HL-60 (cell line): ENCODE results near the gene TRDN.

Experiments used
- DNase-seq, 2 experiments: peaks; one replicate each; pipeline ENCODE4 v3.0.0-alpha.2; 2010 to 2020; ENCODE audit warnings: low read depth in 1 of 2, low spot score in 1 of 2
- H3K27ac ChIP-seq: fragments of 250-450 bp; sonication (Bioruptor Pico); replicated peaks from 2 replicates; pipeline ENCODE4 v1.5.1; 2020; ENCODE audit warnings: mild to moderate bottlenecking, moderate library complexity
- H3K27me3 ChIP-seq: fragments of 250-450 bp; sonication (Bioruptor Pico); 2 replicates; pipeline ENCODE4 v1.5.1; 2021; ENCODE audit warnings: mild to moderate bottlenecking, moderate library complexity; ENCODE audit not compliant: insufficient read depth, poor library complexity, severe bottlenecking
- H3K4me3 ChIP-seq: replicated peaks from 2 replicates; pipeline ENCODE4 v1.5.1; 2011; ENCODE audit warnings: mild to moderate bottlenecking, control low read depth, low read length; ENCODE audit not compliant: insufficient read depth
- GABPA ChIP-seq: IDR thresholded peaks from 2 replicates; pipeline ENCODE4 v1.6.1; 2012; ENCODE audit warnings: low read depth
- POLR2AphosphoS5 ChIP-seq: IDR thresholded peaks from 2 replicates; pipeline ENCODE4 v1.6.1; 2012; ENCODE audit warnings: low read depth
- SPI1 ChIP-seq: IDR thresholded peaks from 2 replicates; pipeline ENCODE4 v1.6.1; 2012; ENCODE audit warnings: low read depth, mild to moderate bottlenecking, borderline replicate concordance
- TF ChIP-seq, protein P1 (sequence below): IDR thresholded peaks from 2 replicates; pipeline ENCODE4 v1.6.1; 2012; ENCODE audit warnings: low read depth; ENCODE audit not compliant: insufficient replicate concordance
- TF ChIP-seq, protein P2 (sequence below): IDR thresholded peaks from one replicate; pipeline ENCODE4 v1.5.1; 2011; ENCODE audit warnings: low read length, control low read depth, inconsistent platforms; ENCODE audit not compliant: insufficient read depth

The TRDN gene

GRCh38 chr6:123659960-123660748 lies 23.4 kb upstream of the TRDN start:
- no peaks in the 10 kb centered on the region for H3K27me3 ChIP-seq

DNA sequence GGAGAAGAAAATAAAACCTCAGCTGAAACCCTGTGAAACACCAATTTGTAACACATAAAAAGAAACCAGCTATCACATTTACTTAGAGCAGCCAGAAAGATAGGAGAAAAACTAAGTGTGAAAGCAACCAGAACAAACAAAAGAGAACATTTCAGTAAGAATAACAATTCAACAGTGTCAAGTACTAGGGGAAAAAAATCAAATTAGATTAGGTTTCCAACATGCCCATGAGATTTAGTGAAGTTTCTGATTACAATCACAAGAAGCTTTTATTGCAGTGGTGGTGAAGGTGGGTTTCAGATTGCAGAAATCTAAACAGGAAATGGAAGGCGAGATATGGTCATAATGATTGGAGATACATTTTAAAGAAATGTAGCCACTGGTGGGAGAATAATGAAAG lies 22.1 kb upstream of the TRDN start:
- DNase-seq: no peak
- Histone ChIP-seq H3K4me3 (no peak overlapping the region), H3K27ac (no peak overlapping the region), H3K27me3 (no peaks in the 10 kb centered on the region)
- TF ChIP-seq SPI1: no peak
- no peak for TF ChIP-seq POLR2AphosphoS5
- TF ChIP-seq, protein P1, sequence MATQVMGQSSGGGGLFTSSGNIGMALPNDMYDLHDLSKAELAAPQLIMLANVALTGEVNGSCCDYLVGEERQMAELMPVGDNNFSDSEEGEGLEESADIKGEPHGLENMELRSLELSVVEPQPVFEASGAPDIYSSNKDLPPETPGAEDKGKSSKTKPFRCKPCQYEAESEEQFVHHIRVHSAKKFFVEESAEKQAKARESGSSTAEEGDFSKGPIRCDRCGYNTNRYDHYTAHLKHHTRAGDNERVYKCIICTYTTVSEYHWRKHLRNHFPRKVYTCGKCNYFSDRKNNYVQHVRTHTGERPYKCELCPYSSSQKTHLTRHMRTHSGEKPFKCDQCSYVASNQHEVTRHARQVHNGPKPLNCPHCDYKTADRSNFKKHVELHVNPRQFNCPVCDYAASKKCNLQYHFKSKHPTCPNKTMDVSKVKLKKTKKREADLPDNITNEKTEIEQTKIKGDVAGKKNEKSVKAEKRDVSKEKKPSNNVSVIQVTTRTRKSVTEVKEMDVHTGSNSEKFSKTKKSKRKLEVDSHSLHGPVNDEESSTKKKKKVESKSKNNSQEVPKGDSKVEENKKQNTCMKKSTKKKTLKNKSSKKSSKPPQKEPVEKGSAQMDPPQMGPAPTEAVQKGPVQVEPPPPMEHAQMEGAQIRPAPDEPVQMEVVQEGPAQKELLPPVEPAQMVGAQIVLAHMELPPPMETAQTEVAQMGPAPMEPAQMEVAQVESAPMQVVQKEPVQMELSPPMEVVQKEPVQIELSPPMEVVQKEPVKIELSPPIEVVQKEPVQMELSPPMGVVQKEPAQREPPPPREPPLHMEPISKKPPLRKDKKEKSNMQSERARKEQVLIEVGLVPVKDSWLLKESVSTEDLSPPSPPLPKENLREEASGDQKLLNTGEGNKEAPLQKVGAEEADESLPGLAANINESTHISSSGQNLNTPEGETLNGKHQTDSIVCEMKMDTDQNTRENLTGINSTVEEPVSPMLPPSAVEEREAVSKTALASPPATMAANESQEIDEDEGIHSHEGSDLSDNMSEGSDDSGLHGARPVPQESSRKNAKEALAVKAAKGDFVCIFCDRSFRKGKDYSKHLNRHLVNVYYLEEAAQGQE: no peak
- TF ChIP-seq, protein P2, sequence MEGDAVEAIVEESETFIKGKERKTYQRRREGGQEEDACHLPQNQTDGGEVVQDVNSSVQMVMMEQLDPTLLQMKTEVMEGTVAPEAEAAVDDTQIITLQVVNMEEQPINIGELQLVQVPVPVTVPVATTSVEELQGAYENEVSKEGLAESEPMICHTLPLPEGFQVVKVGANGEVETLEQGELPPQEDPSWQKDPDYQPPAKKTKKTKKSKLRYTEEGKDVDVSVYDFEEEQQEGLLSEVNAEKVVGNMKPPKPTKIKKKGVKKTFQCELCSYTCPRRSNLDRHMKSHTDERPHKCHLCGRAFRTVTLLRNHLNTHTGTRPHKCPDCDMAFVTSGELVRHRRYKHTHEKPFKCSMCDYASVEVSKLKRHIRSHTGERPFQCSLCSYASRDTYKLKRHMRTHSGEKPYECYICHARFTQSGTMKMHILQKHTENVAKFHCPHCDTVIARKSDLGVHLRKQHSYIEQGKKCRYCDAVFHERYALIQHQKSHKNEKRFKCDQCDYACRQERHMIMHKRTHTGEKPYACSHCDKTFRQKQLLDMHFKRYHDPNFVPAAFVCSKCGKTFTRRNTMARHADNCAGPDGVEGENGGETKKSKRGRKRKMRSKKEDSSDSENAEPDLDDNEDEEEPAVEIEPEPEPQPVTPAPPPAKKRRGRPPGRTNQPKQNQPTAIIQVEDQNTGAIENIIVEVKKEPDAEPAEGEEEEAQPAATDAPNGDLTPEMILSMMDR: no peak
- TF ChIP-seq GABPA: no peak

More at GRCh38 chr6:123659960-123660748, 23.4 kb upstream of the TRDN start:
- DNase-seq: no peak
- TF ChIP-seq, protein P1: no peak
- TF ChIP-seq POLR2AphosphoS5 (no peak), GABPA (no peak), SPI1 (no peak)
- TF ChIP-seq, protein P2: no peak
- no peak overlapping the region for H3K4me3 ChIP-seq
- H3K27ac ChIP-seq: no peak overlapping the region

GRCh38 chr6:123655521-123656306 lies 19.0 kb upstream of the TRDN start:
- TF ChIP-seq, protein P2: no peak
- TF ChIP-seq GABPA (no peak), SPI1 (no peak), POLR2AphosphoS5 (no peak)
- TF ChIP-seq, protein P1: no peak
- Histone ChIP-seq H3K27ac (no peak overlapping the region), H3K27me3 (no peaks in the 10 kb centered on the region), H3K4me3 (no peak overlapping the region)
- no peak for DNase-seq
